HEK293 (cell line): Measurements from ENCODE around the gene MYO7B.

Experiments used
- CTCF ChIA-PET: fragments of 350-600 bp; formaldehyde crosslinking; extraction: SDS; loops from one replicate; lab custom pipeline; 2021; ENCODE audit warnings: antibody characterized with exemption; lab: Yijun Ruan, JAX
- POLR2A ChIA-PET: fragments of 300-600 bp; formaldehyde crosslinking; extraction: SDS; loops from one replicate; lab custom pipeline; 2020; ENCODE audit warnings: antibody characterized with exemption, inconsistent platforms; lab: Yijun Ruan, JAX
- H3K27ac ChIP-seq: fragments of 200-500 bp; sonication (Bioruptor generic); 2 replicates; pipeline ENCODE4 v1.5.1; 2014; ENCODE audit warnings: low read depth, low read length, control low read depth, inconsistent platforms; ENCODE audit errors: extremely low read depth
- H3K36me3 ChIP-seq, 2 experiments: fragments of 200-500 bp in 1 of 2; sonication (Bioruptor generic) in 1 of 2; 1 replicate in 1 of 2; 2 replicates in 1 of 2; pipeline ENCODE4 v1.5.1; 2014 to 2017; ENCODE audit warnings: inconsistent platforms in 2 of 2, low read length in 2 of 2; ENCODE audit not compliant: control insufficient read depth in 2 of 2, insufficient read depth in 1 of 2
- H3K4me1 ChIP-seq: fragments of 200-500 bp; sonication (Bioruptor generic); 2 replicates; pipeline ENCODE4 v1.5.1; 2014; ENCODE audit warnings: mild to moderate bottlenecking, low read length, inconsistent platforms; ENCODE audit not compliant: control insufficient read depth, insufficient read depth
- H3K4me3 ChIP-seq: 2 replicates; pipeline ENCODE4 v1.5.1; 2011; ENCODE audit warnings: low read depth, mild to moderate bottlenecking, control low read depth, low read length, moderate library complexity
- H3K9me3 ChIP-seq: fragments of 200-500 bp; sonication (Bioruptor generic); 2 replicates; pipeline ENCODE4 v1.5.1; 2014; ENCODE audit warnings: low read depth, low read length, inconsistent platforms; ENCODE audit not compliant: control insufficient read depth, insufficient read depth
- EGR2 ChIP-seq: fragments of 450-650 bp; formaldehyde crosslinking; IDR thresholded peaks from 2 replicates; pipeline ENCODE4 v1.5.1; 2016; ENCODE audit warnings: low read depth, missing biosample characterization, missing genetic modification characterization
- GLI2 ChIP-seq: fragments of 450-650 bp; formaldehyde crosslinking; IDR thresholded peaks from 2 replicates; pipeline ENCODE4; 2017; ENCODE audit warnings: missing biosample characterization, missing genetic modification characterization, low read depth, borderline replicate concordance
- GLIS2 ChIP-seq: fragments of 450-650 bp; formaldehyde crosslinking; IDR thresholded peaks from 2 replicates; pipeline ENCODE4 v1.5.1; 2016; ENCODE audit warnings: missing biosample characterization, missing genetic modification characterization
- MEIS1 ChIP-seq: sonication (generic); formaldehyde crosslinking; IDR thresholded peaks from 2 replicates; pipeline ENCODE4 v1.8.1; 2022; ENCODE audit warnings: missing genetic modification reagents, mild to moderate bottlenecking, borderline replicate concordance
- ZBTB20 ChIP-seq: fragments of 450-650 bp; formaldehyde crosslinking; IDR thresholded peaks from 2 replicates; pipeline ENCODE4 v1.5.1; 2016; ENCODE audit warnings: missing biosample characterization, missing genetic modification characterization
- ZIC2 ChIP-seq: fragments of 450-650 bp; formaldehyde crosslinking; IDR thresholded peaks from 2 replicates; pipeline ENCODE4 v1.5.1; 2016; ENCODE audit warnings: missing biosample characterization, missing genetic modification characterization
- ZNF266 ChIP-seq: fragments of 450-650 bp; formaldehyde crosslinking; IDR thresholded peaks from 2 replicates; pipeline ENCODE4 v1.5.1; 2016; ENCODE audit warnings: missing biosample characterization, missing genetic modification characterization, low read depth
- ZNF335 ChIP-seq: fragments of 450-650 bp; formaldehyde crosslinking; conservative IDR thresholded peaks from 2 replicates; pipeline ENCODE4 v1.5.1; 2016; ENCODE audit warnings: missing biosample characterization, missing genetic modification characterization
- ZNF394 ChIP-seq: fragments of 450-650 bp; formaldehyde crosslinking; IDR thresholded peaks from 2 replicates; pipeline ENCODE4 v1.5.1; 2016; ENCODE audit warnings: missing biosample characterization, missing genetic modification characterization, mild to moderate bottlenecking, moderate library complexity, borderline replicate concordance
- ZNF544 ChIP-seq: fragments of 450-650 bp; formaldehyde crosslinking; IDR thresholded peaks from 2 replicates; pipeline ENCODE4 v1.5.0; 2017; ENCODE audit warnings: missing biosample characterization, missing genetic modification characterization
- ZNF549 ChIP-seq: fragments of 450-650 bp; IDR thresholded peaks from 2 replicates; pipeline ENCODE4 v1.5.1; 2018; ENCODE audit warnings: missing biosample characterization, missing genetic modification characterization, mild to moderate bottlenecking, inconsistent platforms, moderate library complexity
- ZNF555 ChIP-seq: fragments of 450-650 bp; formaldehyde crosslinking; conservative IDR thresholded peaks from 2 replicates; pipeline ENCODE4 v1.5.1; 2017; ENCODE audit warnings: missing biosample characterization, mild to moderate bottlenecking, missing genetic modification characterization, inconsistent platforms
- ZNF645 ChIP-seq: fragments of 450-650 bp; formaldehyde crosslinking; IDR thresholded peaks from 2 replicates; pipeline ENCODE4; 2016; ENCODE audit warnings: missing biosample characterization, missing genetic modification characterization
- ZNF664 ChIP-seq: fragments of 450-650 bp; formaldehyde crosslinking; IDR thresholded peaks from 2 replicates; pipeline ENCODE4 v1.5.1; 2016; ENCODE audit warnings: missing biosample characterization, missing genetic modification characterization
- ZNF707 ChIP-seq: fragments of 450-650 bp; formaldehyde crosslinking; IDR thresholded peaks from 2 replicates; pipeline ENCODE4 v1.5.1; 2016; ENCODE audit warnings: missing biosample characterization, missing genetic modification characterization
- ZNF747 ChIP-seq: fragments of 450-650 bp; formaldehyde crosslinking; IDR thresholded peaks from 2 replicates; pipeline ENCODE4 v1.5.1; 2016; ENCODE audit warnings: missing biosample characterization, missing genetic modification characterization
- ZNF792 ChIP-seq: fragments of 450-650 bp; formaldehyde crosslinking; IDR thresholded peaks from 2 replicates; pipeline ENCODE4 v1.5.1; 2016; ENCODE audit warnings: missing biosample characterization, missing genetic modification characterization
- TF ChIP-seq, protein P1 (sequence below): IDR thresholded peaks from 2 replicates; pipeline ENCODE4 v1.6.1; 2011; ENCODE audit warnings: mild to moderate bottlenecking, low read depth, low read length, borderline replicate concordance
- TF ChIP-seq, protein P2 (sequence below): fragments of 450-650 bp; formaldehyde crosslinking; IDR thresholded peaks from 2 replicates; pipeline ENCODE4 v1.5.1; 2016; ENCODE audit warnings: missing biosample characterization, missing genetic modification characterization
- TF ChIP-seq, protein P3 (sequence below): fragments of 450-650 bp; IDR thresholded peaks from 2 replicates; pipeline ENCODE4 v1.5.1; 2018; ENCODE audit warnings: missing biosample characterization, mild to moderate bottlenecking, missing genetic modification characterization

MYO7B gene

GRCh38 chr2:127551221-127551930 lies 15.9 kb downstream of the MYO7B start (continued):
- TF ChIP-seq, protein P1, sequence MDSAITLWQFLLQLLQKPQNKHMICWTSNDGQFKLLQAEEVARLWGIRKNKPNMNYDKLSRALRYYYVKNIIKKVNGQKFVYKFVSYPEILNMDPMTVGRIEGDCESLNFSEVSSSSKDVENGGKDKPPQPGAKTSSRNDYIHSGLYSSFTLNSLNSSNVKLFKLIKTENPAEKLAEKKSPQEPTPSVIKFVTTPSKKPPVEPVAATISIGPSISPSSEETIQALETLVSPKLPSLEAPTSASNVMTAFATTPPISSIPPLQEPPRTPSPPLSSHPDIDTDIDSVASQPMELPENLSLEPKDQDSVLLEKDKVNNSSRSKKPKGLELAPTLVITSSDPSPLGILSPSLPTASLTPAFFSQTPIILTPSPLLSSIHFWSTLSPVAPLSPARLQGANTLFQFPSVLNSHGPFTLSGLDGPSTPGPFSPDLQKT: no peak
- TF ChIP-seq ZBTB20 (tag by site-specific recombination): no peak
- no peak for TF ChIP-seq ZNF266 (tag by site-specific recombination)
- TF ChIP-seq, protein P2, sequence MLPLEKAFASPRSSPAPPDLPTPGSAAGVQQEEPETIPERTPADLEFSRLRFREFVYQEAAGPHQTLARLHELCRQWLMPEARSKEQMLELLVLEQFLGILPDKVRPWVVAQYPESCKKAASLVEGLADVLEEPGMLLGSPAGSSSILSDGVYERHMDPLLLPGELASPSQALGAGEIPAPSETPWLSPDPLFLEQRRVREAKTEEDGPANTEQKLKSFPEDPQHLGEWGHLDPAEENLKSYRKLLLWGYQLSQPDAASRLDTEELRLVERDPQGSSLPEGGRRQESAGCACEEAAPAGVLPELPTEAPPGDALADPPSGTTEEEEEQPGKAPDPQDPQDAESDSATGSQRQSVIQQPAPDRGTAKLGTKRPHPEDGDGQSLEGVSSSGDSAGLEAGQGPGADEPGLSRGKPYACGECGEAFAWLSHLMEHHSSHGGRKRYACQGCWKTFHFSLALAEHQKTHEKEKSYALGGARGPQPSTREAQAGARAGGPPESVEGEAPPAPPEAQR (tag by site-specific recombination): no peak
- TF ChIP-seq, protein P3, sequence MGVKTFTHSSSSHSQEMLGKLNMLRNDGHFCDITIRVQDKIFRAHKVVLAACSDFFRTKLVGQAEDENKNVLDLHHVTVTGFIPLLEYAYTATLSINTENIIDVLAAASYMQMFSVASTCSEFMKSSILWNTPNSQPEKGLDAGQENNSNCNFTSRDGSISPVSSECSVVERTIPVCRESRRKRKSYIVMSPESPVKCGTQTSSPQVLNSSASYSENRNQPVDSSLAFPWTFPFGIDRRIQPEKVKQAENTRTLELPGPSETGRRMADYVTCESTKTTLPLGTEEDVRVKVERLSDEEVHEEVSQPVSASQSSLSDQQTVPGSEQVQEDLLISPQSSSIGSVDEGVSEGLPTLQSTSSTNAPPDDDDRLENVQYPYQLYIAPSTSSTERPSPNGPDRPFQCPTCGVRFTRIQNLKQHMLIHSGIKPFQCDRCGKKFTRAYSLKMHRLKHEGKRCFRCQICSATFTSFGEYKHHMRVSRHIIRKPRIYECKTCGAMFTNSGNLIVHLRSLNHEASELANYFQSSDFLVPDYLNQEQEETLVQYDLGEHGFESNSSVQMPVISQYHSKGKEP (tag by site-specific recombination): no peak
- TF ChIP-seq, all 188 proteins: peak for 0

GRCh38 chr2:127552336-127552735 lies 16.9 kb downstream of the MYO7B start:
- Histone ChIP-seq H3K4me3 (no peak overlapping the region), H3K27ac (no peak overlapping the region), H3K9me3 (no peaks in the 10 kb centered on the region), H3K4me1 (no peaks in the 10 kb centered on the region)
- ChIA-PET POLR2A (no interaction called here), CTCF (no interaction called here)
- no peak for TF ChIP-seq GLIS2
- TF ChIP-seq ZNF394 (tag by site-specific recombination): no peak
- TF ChIP-seq ZNF707 (tag by site-specific recombination): no peak
- TF ChIP-seq ZNF645: no peak
- TF ChIP-seq ZNF792 (tag by site-specific recombination): no peak
- TF ChIP-seq ZNF335: no peak
- TF ChIP-seq, all 188 proteins: peak for 0
- H3K36me3 ChIP-seq: no peaks in the 10 kb centered on the region

- no peak overlapping the region for H3K4me3 ChIP-seq
- H3K27ac ChIP-seq: no peak overlapping the region
- no peaks in the 10 kb centered on the region for H3K9me3 ChIP-seq
- POLR2A ChIA-PET: no interaction called here
- TF ChIP-seq ZNF747 (tag by site-specific recombination): no peak
- no peak for TF ChIP-seq ZNF555 (tag by site-specific recombination)
- TF ChIP-seq ZIC2 (tag by site-specific recombination): no peak
- no peak for TF ChIP-seq ZNF664
- TF ChIP-seq EGR2 (tag by site-specific recombination): no peak
- no peak for TF ChIP-seq ZNF549
- TF ChIP-seq GLI2 (tag by site-specific recombination): no peak
- TF ChIP-seq ZNF544 (tag by site-specific recombination): no peak
- no peak for TF ChIP-seq ZNF266 (tag by site-specific recombination)
- no peak for TF ChIP-seq MEIS1 (CRISPR knock-in tag)
- H3K36me3 ChIP-seq: no peaks in the 10 kb centered on the region
- no peaks in the 10 kb centered on the region for H3K4me1 ChIP-seq
- CTCF ChIA-PET: no interaction called here
Measured at GRCh38 chr2:127552846-127553245, 17.4 kb downstream of the MYO7B start.
